PFSK-1 (cell line): ENCODE data around the gene CIAO3.

Source experiments
- POLR2AphosphoS5 ChIP-seq: IDR thresholded peaks from 2 replicates; pipeline ENCODE4 v1.6.1; 2012; ENCODE audit warnings: low read depth, mild to moderate bottlenecking, control low read depth, low read length, moderate library complexity
- SIN3A ChIP-seq: IDR thresholded peaks from 2 replicates; pipeline ENCODE4 v1.6.1; 2012; ENCODE audit warnings: mild to moderate bottlenecking, low read length, moderate library complexity, borderline replicate concordance; ENCODE audit not compliant: insufficient read depth
- TAF1 ChIP-seq: IDR thresholded peaks from 2 replicates; pipeline ENCODE4 v1.6.1; 2012; ENCODE audit warnings: low read length, control low read depth, borderline replicate concordance; ENCODE audit not compliant: insufficient read depth
- TF ChIP-seq, protein P1 (sequence below), 2 experiments: IDR thresholded peaks; 2 replicates each; pipeline versions ENCODE4 v1.6.1 to v1.8.0; 2011 to 2012; ENCODE audit warnings: low read depth in 2 of 2, low read length in 2 of 2, control low read depth in 1 of 2, inconsistent platforms in 1 of 2, mild to moderate bottlenecking in 1 of 2, moderate library complexity in 1 of 2; ENCODE audit not compliant: insufficient read depth in 1 of 2

DNA sequence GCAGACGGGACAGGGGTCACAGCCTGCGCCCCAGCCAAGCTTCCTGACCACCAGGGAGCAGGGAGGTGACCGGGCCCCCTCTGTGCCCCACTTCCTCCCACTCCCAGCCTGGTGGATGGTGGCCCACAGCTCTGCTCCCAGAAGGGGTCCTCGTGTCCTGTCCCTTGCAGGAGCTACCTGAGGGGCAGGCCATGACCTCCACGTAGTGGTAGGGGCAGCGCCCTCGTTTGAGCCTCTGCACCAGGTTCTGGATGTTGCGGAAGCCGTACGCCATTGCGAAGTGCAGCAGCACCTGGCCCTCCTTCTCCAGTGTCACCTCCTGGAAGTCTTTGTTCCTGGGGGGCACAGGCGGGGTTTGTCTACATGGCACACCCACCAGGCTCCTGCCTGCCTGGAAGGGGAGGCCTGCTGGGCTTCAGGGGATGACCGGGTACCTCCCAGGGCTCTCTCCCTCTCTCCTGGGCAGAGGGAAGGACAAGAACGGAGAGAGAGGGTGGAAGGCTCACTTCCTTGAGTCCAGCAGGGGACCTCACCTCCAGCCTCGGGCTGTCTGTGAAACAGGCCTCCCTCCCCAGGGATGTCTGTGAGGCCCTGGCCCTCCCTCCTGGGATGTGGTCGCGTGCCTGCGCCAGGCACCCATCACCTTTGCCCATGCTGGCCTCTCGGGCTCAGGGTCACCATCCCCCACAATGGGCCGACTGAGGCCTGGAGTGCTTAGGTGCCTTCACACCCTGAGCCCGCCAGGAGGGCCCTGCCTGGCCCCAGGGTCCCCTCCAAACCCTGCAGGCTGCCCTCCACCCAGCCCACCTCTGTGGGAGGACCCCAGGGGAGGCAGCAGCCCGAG lies 9.9 kb downstream of the CIAO3 start:
- no peak for TF ChIP-seq SIN3A
- TF ChIP-seq POLR2AphosphoS5, result no peak
- no peak for TF ChIP-seq TAF1
- TF ChIP-seq, protein P1, sequence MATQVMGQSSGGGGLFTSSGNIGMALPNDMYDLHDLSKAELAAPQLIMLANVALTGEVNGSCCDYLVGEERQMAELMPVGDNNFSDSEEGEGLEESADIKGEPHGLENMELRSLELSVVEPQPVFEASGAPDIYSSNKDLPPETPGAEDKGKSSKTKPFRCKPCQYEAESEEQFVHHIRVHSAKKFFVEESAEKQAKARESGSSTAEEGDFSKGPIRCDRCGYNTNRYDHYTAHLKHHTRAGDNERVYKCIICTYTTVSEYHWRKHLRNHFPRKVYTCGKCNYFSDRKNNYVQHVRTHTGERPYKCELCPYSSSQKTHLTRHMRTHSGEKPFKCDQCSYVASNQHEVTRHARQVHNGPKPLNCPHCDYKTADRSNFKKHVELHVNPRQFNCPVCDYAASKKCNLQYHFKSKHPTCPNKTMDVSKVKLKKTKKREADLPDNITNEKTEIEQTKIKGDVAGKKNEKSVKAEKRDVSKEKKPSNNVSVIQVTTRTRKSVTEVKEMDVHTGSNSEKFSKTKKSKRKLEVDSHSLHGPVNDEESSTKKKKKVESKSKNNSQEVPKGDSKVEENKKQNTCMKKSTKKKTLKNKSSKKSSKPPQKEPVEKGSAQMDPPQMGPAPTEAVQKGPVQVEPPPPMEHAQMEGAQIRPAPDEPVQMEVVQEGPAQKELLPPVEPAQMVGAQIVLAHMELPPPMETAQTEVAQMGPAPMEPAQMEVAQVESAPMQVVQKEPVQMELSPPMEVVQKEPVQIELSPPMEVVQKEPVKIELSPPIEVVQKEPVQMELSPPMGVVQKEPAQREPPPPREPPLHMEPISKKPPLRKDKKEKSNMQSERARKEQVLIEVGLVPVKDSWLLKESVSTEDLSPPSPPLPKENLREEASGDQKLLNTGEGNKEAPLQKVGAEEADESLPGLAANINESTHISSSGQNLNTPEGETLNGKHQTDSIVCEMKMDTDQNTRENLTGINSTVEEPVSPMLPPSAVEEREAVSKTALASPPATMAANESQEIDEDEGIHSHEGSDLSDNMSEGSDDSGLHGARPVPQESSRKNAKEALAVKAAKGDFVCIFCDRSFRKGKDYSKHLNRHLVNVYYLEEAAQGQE (IDR thresholded peaks at IDR 0.05; ENCODE audit: insufficient read depth in 1 of 2, low read depth in 2 of 2, low read length in 2 of 2), result no peak
